ENCODE measurements around the gene ST8SIA5.

DNA sequence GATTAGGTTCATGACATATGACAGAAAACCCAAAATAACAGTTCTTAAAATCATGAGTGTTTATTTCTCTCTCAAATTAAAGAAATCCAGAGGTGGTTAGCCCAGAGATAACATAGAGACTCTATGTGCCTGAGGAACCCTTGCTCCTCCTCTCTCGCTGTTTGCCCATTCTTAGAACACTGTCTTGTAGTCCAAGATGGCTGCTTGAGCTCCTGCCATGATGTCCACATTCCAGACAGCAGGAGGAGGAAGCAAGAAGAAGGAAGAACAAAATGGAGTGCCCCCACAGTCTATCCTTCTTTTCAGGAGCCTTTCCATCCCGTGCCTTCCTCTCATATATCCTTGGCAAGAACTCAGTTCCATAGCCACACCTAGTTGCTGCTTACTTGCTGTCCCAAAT, 13.9 kb upstream of the ST8SIA5 start:
- no peak for TF ChIP-seq FOXM1 (IDR thresholded peaks at IDR 0.05; ENCODE audit: borderline replicate concordance, low read depth)
- no peak for TF ChIP-seq TEAD4 (IDR thresholded peaks at IDR 0.05)
- no peak for TF ChIP-seq CEBPB (IDR thresholded peaks at IDR 0.05)
- TF ChIP-seq, protein P1, sequence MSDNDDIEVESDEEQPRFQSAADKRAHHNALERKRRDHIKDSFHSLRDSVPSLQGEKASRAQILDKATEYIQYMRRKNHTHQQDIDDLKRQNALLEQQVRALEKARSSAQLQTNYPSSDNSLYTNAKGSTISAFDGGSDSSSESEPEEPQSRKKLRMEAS (IDR thresholded peaks at IDR 0.05), result no peak
- no peak for TF ChIP-seq EGR1 (IDR thresholded peaks at IDR 0.05)
- TF ChIP-seq ZBTB7A (IDR thresholded peaks at IDR 0.05; ENCODE audit: low read depth), result no peak
